DND-41 (cell line): ENCODE data around the gene AJAP1.

Experiments
- EZH2 ChIP-seq: IDR thresholded peaks from 3 replicates; pipeline ENCODE4 v1.6.1; 2012; ENCODE audit warnings: borderline replicate concordance, low read depth, mild to moderate bottlenecking, moderate library complexity, low read length, inconsistent platforms; ENCODE audit not compliant: severe bottlenecking
- TF ChIP-seq, protein P1 (sequence below): IDR thresholded peaks from 2 replicates; pipeline ENCODE4 v1.5.1; 2012; ENCODE audit warnings: borderline replicate concordance, low read length, moderate library complexity, mild to moderate bottlenecking; ENCODE audit not compliant: poor library complexity, severe bottlenecking; ENCODE audit errors: extremely low read depth

DNA sequence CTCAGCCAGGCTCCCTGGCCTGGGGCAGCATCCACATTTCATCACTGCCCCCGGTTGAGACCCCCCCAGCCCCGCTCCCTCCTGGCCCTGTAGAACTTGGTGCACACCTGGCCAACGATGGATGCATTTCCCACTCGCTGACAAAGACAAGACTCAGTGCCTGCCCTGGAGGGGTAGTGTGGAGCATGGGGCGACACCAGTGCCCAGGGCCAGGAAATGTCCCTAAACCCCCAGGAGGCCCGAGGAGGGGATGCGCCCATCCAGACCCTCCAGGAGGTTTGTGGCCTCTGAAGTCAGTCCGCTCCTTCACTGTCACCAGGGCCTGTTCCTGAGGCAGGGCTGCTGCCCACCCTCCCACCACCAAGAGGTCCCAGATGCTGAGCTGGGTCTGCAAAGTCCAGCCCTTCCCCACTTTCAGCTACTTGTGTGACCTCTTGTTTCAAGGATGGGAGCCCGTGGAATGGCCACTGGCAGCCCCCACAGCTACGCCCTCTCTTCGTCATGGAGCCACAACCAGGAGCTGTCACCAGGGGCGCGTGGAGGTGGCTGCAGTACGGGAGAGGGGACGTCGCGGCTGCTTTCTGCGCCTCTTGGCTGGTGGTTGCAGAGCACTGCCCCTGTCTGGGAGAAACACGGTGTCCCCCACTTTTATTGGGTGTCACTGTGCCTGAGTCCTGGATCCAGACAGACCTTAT, 35.7 kb downstream of the AJAP1 start:
- TF ChIP-seq EZH2: no peak
- TF ChIP-seq, protein P1, sequence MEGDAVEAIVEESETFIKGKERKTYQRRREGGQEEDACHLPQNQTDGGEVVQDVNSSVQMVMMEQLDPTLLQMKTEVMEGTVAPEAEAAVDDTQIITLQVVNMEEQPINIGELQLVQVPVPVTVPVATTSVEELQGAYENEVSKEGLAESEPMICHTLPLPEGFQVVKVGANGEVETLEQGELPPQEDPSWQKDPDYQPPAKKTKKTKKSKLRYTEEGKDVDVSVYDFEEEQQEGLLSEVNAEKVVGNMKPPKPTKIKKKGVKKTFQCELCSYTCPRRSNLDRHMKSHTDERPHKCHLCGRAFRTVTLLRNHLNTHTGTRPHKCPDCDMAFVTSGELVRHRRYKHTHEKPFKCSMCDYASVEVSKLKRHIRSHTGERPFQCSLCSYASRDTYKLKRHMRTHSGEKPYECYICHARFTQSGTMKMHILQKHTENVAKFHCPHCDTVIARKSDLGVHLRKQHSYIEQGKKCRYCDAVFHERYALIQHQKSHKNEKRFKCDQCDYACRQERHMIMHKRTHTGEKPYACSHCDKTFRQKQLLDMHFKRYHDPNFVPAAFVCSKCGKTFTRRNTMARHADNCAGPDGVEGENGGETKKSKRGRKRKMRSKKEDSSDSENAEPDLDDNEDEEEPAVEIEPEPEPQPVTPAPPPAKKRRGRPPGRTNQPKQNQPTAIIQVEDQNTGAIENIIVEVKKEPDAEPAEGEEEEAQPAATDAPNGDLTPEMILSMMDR: no peak
